IMR-90 (cell line): ENCODE data around the gene HAUS3. TPM values are rescaled to one million over a fixed set of nuclear protein-coding genes. Genes with fewer than 3 reads are reported as not detected.

Experiments
- ATAC-seq: fragments of 200-7000 bp; cut with Tn5 transposase; 2 replicates; pipeline ENCODE4 v1.9.1; 2020; ENCODE audit warnings: low read depth, mild to moderate bottlenecking, moderate library complexity
- BruUV-seq: library from RNA; stranded (reverse); fragments of 400-500 nt; replicated peaks from 2 replicates; lab custom pipeline; 2021; lab: Mats Ljungman, UMichigan
- CTCF ChIA-PET: fragments of 300-600 bp; formaldehyde crosslinking; extraction: SDS; loops from one replicate; lab custom pipeline; 2021; ENCODE audit warnings: antibody characterized with exemption; lab: Yijun Ruan, JAX
- POLR2A ChIA-PET: fragments of 300-600 bp; sonication (Branson Sonifier 250); formaldehyde crosslinking; loops from one replicate; lab custom pipeline; 2022; ENCODE audit warnings: antibody characterized with exemption; ENCODE audit not compliant: unreplicated experiment; lab: Charles Lee
- DNase-seq: peaks from one replicate; pipeline ENCODE4 v3.0.0; 2013
- H2AFZ ChIP-seq: replicated peaks from 2 replicates; pipeline ENCODE3; 2013; ENCODE audit warnings: low read length, mild to moderate bottlenecking; ENCODE audit not compliant: poor library complexity
- H2AK5ac ChIP-seq: 2 replicates; pipeline ENCODE4 v1.6.1; 2013; ENCODE audit warnings: low read depth, low read length, inconsistent platforms
- H2AK9ac ChIP-seq: replicated peaks from 2 replicates; pipeline ENCODE3; 2013; ENCODE audit warnings: mild to moderate bottlenecking, low read depth, low read length, moderate library complexity; ENCODE audit not compliant: poor library complexity
- H2BK120ac ChIP-seq: 2 replicates; pipeline ENCODE4 v1.6.1; 2013; ENCODE audit warnings: low read depth, low read length, inconsistent platforms
- H2BK15ac ChIP-seq: 3 replicates; pipeline ENCODE4 v1.6.1; 2013; ENCODE audit warnings: low read depth, low read length, inconsistent platforms
- H2BK20ac ChIP-seq: 2 replicates; pipeline ENCODE4 v1.6.1; 2013; ENCODE audit warnings: low read depth, mild to moderate bottlenecking, inconsistent platforms, low read length, moderate library complexity
- H2BK5ac ChIP-seq: 2 replicates; pipeline ENCODE4 v1.6.1; 2013; ENCODE audit warnings: mild to moderate bottlenecking, low read depth, low read length, inconsistent platforms; ENCODE audit not compliant: poor library complexity, severe bottlenecking
- H3K14ac ChIP-seq: replicated peaks from 2 replicates; pipeline ENCODE4 v1.6.1; 2013; ENCODE audit warnings: low read depth, low read length, inconsistent platforms
- H3K18ac ChIP-seq: 2 replicates; pipeline ENCODE4 v1.6.1; 2013; ENCODE audit warnings: low read depth, low read length, control low read depth
- H3K23ac ChIP-seq: 2 replicates; pipeline ENCODE4 v1.6.1; 2013; ENCODE audit warnings: low read depth, low read length, inconsistent platforms
- H3K27ac ChIP-seq: 2 replicates; pipeline ENCODE4 v1.5.1; 2013; ENCODE audit warnings: mild to moderate bottlenecking, control low read depth, low read length; ENCODE audit not compliant: insufficient read depth
- H3K27me3 ChIP-seq: 2 replicates; pipeline ENCODE4 v1.6.1; 2013; ENCODE audit warnings: low read length; ENCODE audit not compliant: control insufficient read depth, insufficient read depth
- H3K36me3 ChIP-seq: 2 replicates; pipeline ENCODE4 v1.6.1; 2013; ENCODE audit warnings: low read length, mixed read lengths; ENCODE audit not compliant: control insufficient read depth, insufficient read depth
- H3K4ac ChIP-seq: 2 replicates; pipeline ENCODE4 v1.6.1; 2013; ENCODE audit warnings: low read depth, low read length, inconsistent platforms
- H3K4me1 ChIP-seq: 2 replicates; pipeline ENCODE4 v1.6.1; 2013; ENCODE audit warnings: low read length, mixed read lengths; ENCODE audit not compliant: control insufficient read depth, insufficient read depth
- H3K4me2 ChIP-seq: 2 replicates; pipeline ENCODE4 v1.6.1; 2013; ENCODE audit warnings: low read depth, mild to moderate bottlenecking, control low read depth, low read length, moderate library complexity
- H3K4me3 ChIP-seq: 2 replicates; pipeline ENCODE4 v1.5.1; 2013; ENCODE audit warnings: low read depth, mild to moderate bottlenecking, control low read depth, low read length, moderate library complexity; ENCODE audit not compliant: insufficient read depth
- H3K56ac ChIP-seq: 2 replicates; pipeline ENCODE4 v1.6.1; 2013; ENCODE audit warnings: low read length, inconsistent platforms; ENCODE audit not compliant: insufficient read depth; ENCODE audit errors: extremely low read depth
- H3K79me1 ChIP-seq, 2 experiments: 2 replicates each; pipeline ENCODE4 v1.6.1; 2013; ENCODE audit warnings: low read length in 2 of 2, inconsistent platforms in 1 of 2, low read depth in 1 of 2
- H3K9ac ChIP-seq: 2 replicates; pipeline ENCODE4 v1.6.1; 2013; ENCODE audit warnings: low read depth, low read length, control low read depth
- H3K9me1 ChIP-seq: 2 replicates; pipeline ENCODE4 v1.6.1; 2013; ENCODE audit warnings: low read length, inconsistent platforms; ENCODE audit not compliant: insufficient read depth
- H3K9me3 ChIP-seq: 2 replicates; pipeline ENCODE4 v1.6.1; 2013; ENCODE audit warnings: low read length; ENCODE audit not compliant: control insufficient read depth, insufficient read depth
- H4K20me1 ChIP-seq: 2 replicates; pipeline ENCODE4 v1.6.1; 2013; ENCODE audit warnings: low read length, inconsistent platforms; ENCODE audit not compliant: insufficient read depth
- H4K5ac ChIP-seq: 2 replicates; pipeline ENCODE4 v1.6.1; 2013; ENCODE audit warnings: mild to moderate bottlenecking, low read depth, low read length, control low read depth
- H4K8ac ChIP-seq, 2 experiments: 2 replicates each; pipeline ENCODE4 v1.6.1; 2013; ENCODE audit warnings: low read depth in 2 of 2, low read length in 2 of 2, control low read depth in 1 of 2, inconsistent platforms in 1 of 2
- H4K91ac ChIP-seq: 2 replicates; pipeline ENCODE4 v1.6.1; 2013; ENCODE audit warnings: low read depth, low read length, inconsistent platforms; ENCODE audit not compliant: insufficient read depth
- FOS ChIP-seq: fragments of 150-350 bp; IDR thresholded peaks from 2 replicates; pipeline ENCODE4 v1.6.1; 2016; ENCODE audit warnings: low read depth, low read length
- MXI1 ChIP-seq: IDR thresholded peaks from 2 replicates; pipeline ENCODE4 v1.6.1; 2012; ENCODE audit warnings: low read depth, mild to moderate bottlenecking, low read length, moderate library complexity, borderline replicate concordance
- WGBS, 2 experiments: methylation state at CpG; one replicate each; pipeline versions ENCODE4 v1.1.5 to v1.1.7; 2013; ENCODE audit warnings: missing lambda C conversion rate in 2 of 2; ENCODE audit not compliant: insufficient read length in 1 of 2; ENCODE audit errors: extremely low coverage in 2 of 2; 5-methylcytosine and 5-hydroxymethylcytosine counted together
- dilution Hi-C: fragments of 300-500 bp; cut with HindIII; formaldehyde crosslinking; loops from one replicate; pipeline ENCODE4 v1.14.3; 2018; ENCODE audit warnings: low sequenced_read_pairs; ENCODE audit not compliant: unreplicated experiment
- in situ Hi-C: fragments of 300-500 bp; cut with MboI; formaldehyde crosslinking; loops from 3 replicates; pipeline ENCODE4 v1.14.3; 2019; ENCODE audit warnings: low sequenced_read_pairs, inconsistent platforms, mixed read lengths
- intact Hi-C: fragments of 100-400 bp; cut with micrococcal nuclease; formaldehyde crosslinking; loops from 2 replicates; pipeline ENCODE4 v1.10.0; 2022
- polyA plus RNA-seq, 3 experiments: library from polyadenylated mRNA; depleted of rRNA; stranded (reverse); fragments of >200 nt; gene quantifications; 2 replicates each; pipeline ENCODE4 v1.2.3, GENCODE V29; 2012; ENCODE audit warnings: low replicate concordance in 1 of 3
- total RNA-seq: library from RNA; depleted of rRNA; stranded (reverse); fragments of >200 nt; gene quantifications from 2 replicates; pipeline ENCODE4 v1.2.3, GENCODE V29; 2012
- TF ChIP-seq, protein P1 (sequence below): fragments of 150-350 bp; IDR thresholded peaks from 2 replicates; pipeline ENCODE4 v1.6.1; 2016; ENCODE audit warnings: low read depth, mild to moderate bottlenecking, low read length, moderate library complexity, borderline replicate concordance

HAUS3 gene
- total and polyA plus RNA-seq, 2 of the 4 experiments (the other 2 are of a cell fraction), result 4.3 to 4.8 TPM

DNA sequence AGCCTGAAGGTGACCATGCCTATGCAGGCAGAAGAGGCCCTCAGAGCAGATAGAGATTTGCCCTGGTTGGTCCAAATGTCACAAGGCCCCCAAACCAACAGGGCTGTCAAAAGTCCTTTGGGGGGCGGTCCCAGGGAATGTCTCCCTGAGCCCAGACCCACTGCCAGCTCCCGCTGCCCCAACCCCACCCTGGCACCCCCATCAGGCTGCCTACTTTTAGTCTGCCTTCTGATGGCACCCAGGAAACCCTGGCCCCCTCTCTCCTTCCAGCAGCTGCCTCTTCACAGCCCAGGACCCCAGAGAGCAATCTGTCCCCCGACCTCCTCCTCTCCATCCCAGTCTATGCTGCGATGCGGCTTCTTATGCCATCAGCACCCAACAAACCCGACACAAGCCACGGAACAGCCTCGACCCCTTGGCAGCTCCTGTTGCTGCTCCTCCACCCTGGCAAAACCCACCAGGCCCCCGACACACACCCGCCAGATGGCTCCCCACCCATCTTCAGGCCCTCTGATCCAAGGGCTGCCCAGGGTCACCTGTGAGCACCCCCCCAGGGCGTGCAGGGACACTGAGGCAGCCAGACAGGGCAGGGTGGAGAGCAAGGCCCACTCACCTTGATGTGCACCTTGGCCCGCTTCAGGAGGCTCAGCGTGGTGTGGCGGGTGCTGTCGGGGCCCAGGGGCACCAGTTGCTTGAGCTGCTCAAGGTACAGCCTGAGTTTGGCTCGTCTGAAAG, 10.0 kb upstream of the HAUS3 start:
- Histone ChIP-seq H3K27ac (no peak overlapping the region), H4K20me1 (peaks cover 54% of the 10 kb centered on the region), H3K14ac (no peak overlapping the region), H4K5ac (no peak overlapping the region), H3K56ac (no peak overlapping the region), H2BK120ac (no peak overlapping the region), H2AK5ac (no peak overlapping the region), H4K91ac (no peak overlapping the region), H3K9me1 (0 out of 2 replicates have a peak, but pooled peaks cover 3% of the 10 kb centered on the region), H3K9ac (no peak overlapping the region), H2BK5ac (no peak overlapping the region), H2AK9ac (no peak overlapping the region), H3K36me3 (peaks cover 68% of the 10 kb centered on the region), H2AFZ (no peak overlapping the region), H3K79me1 (peaks cover 7 to 31% of the 10 kb centered on the region in 2 experiments; a peak in 3 of 4 replicates), H3K4me1 (peaks cover 1% of the 10 kb centered on the region; the same call in 1 of the 2 replicates), H3K9me3 (no peaks in the 10 kb centered on the region), H3K4ac (no peak overlapping the region), H3K23ac (no peak overlapping the region), H4K8ac (no peak overlapping the region), H3K27me3 (no peaks in the 10 kb centered on the region), H3K4me2 (no peak overlapping the region), H3K4me3 (no peak overlapping the region), H2BK20ac (no peak overlapping the region), H3K18ac (no peak overlapping the region), H2BK15ac (no peak overlapping the region)
- CTCF ChIA-PET, result no interaction called here
- dilution Hi-C loops (no loop called here), intact Hi-C loops (no loop called here), in situ Hi-C loops (no loop called here)
- DNase-seq (no peak), ATAC-seq (no peak)
- TF ChIP-seq MXI1 (no peak), FOS (no peak)
- TF ChIP-seq, protein P1, sequence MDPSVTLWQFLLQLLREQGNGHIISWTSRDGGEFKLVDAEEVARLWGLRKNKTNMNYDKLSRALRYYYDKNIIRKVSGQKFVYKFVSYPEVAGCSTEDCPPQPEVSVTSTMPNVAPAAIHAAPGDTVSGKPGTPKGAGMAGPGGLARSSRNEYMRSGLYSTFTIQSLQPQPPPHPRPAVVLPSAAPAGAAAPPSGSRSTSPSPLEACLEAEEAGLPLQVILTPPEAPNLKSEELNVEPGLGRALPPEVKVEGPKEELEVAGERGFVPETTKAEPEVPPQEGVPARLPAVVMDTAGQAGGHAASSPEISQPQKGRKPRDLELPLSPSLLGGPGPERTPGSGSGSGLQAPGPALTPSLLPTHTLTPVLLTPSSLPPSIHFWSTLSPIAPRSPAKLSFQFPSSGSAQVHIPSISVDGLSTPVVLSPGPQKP, result no peak
- 99% methylated on average over 6 of the region's 16 CpGs; no CpG with 5 or more reads in 1 of the 2 experiments for WGBS, 2 experiments
- POLR2A ChIA-PET, result no interaction called here
- no TSS peak for BruUV-seq
